Measurements from ENCODE around the gene EVI5L.

- no peak for TF ChIP-seq CTCF (IDR thresholded peaks at IDR 0.05; ENCODE audit: low read depth, low read length, missing input control)
- TF ChIP-seq TAF1 (conservative IDR thresholded peaks at IDR 0.05): no peak
Observed at GRCh38 chr19:7901337-7901736, 71.3 kb downstream of the EVI5L start.
